Endodermal cell (in vitro differentiated cells): Measurements from ENCODE around the gene LHPP. TPM values are rescaled to one million over a fixed set of nuclear protein-coding genes. Genes with fewer than 3 reads are reported as not detected.
"Not testable (repeated sequence)": the region's sequence is repeated elsewhere in the genome, so short reads cannot be mapped to it uniquely, and the experiment has no call there.

Experiments
- DNase-seq: peaks from one replicate; pipeline ENCODE4 v3.0.0-alpha.2; 2017
- H3K27ac ChIP-seq: 2 replicates; pipeline ENCODE4 v1.5.1; 2013; ENCODE audit warnings: mild to moderate bottlenecking, low read depth, low read length, moderate library complexity
- H3K27me3 ChIP-seq: 2 replicates; pipeline ENCODE4 v1.6.1; 2013; ENCODE audit warnings: mild to moderate bottlenecking, low read length, moderate library complexity; ENCODE audit not compliant: insufficient read depth, control insufficient read depth, poor library complexity, severe bottlenecking
- H3K36me3 ChIP-seq: 2 replicates; pipeline ENCODE4 v1.7.0; 2013; ENCODE audit warnings: mild to moderate bottlenecking, low read length, moderate library complexity; ENCODE audit not compliant: control insufficient read depth, insufficient read depth
- H3K4me1 ChIP-seq: one replicate; pipeline ENCODE4 v1.7.0; 2013; ENCODE audit warnings: low read length; ENCODE audit not compliant: control insufficient read depth, insufficient read depth
- H3K4me3 ChIP-seq: 2 replicates; pipeline ENCODE4 v1.5.1; 2013; ENCODE audit warnings: mild to moderate bottlenecking, low read length, moderate library complexity
- H3K9ac ChIP-seq: 2 replicates; pipeline ENCODE4 v1.6.1; 2013; ENCODE audit warnings: mild to moderate bottlenecking, low read length, moderate library complexity; ENCODE audit not compliant: poor library complexity, severe bottlenecking; ENCODE audit errors: extremely low read depth
- H3K9me3 ChIP-seq: 2 replicates; pipeline ENCODE4 v1.6.1; 2013; ENCODE audit warnings: mild to moderate bottlenecking, low read length, moderate library complexity; ENCODE audit not compliant: control insufficient read depth
- H3K27ac Mint-ChIP-seq: 2 replicates; pipeline ENCODE4 v1.8.0; 2020; ENCODE audit warnings: mixed read lengths
- H3K27me3 Mint-ChIP-seq: 2 replicates; pipeline ENCODE4 v1.8.0; 2021; ENCODE audit warnings: mild to moderate bottlenecking, mixed read lengths; ENCODE audit not compliant: insufficient read depth
- H3K36me3 Mint-ChIP-seq: 2 replicates; pipeline ENCODE4 v1.8.0; 2020; ENCODE audit warnings: low read depth, mixed read lengths
- H3K4me1 Mint-ChIP-seq: 2 replicates; pipeline ENCODE4 v1.8.0; 2020; ENCODE audit warnings: mixed read lengths
- H3K4me3 Mint-ChIP-seq: 2 replicates; pipeline ENCODE4 v1.8.0; 2020; ENCODE audit warnings: mild to moderate bottlenecking, moderate library complexity, mixed read lengths
- H3K9me3 Mint-ChIP-seq: 2 replicates; pipeline ENCODE4 v1.8.0; 2020; ENCODE audit warnings: mild to moderate bottlenecking, mixed read lengths
- CTCF ChIP-seq: fragments of 200-600 bp; sonication (generic); conservative IDR thresholded peaks from 2 replicates; pipeline ENCODE4 v1.5.0; 2021; ENCODE audit warnings: antibody characterized with exemption, mild to moderate bottlenecking
- WGBS, 2 experiments: methylation state at CpG; one replicate each; pipeline versions ENCODE4 v1.1.5 to v1.1.7; 2013; ENCODE audit warnings: missing lambda C conversion rate in 2 of 2, mixed read lengths in 1 of 2; ENCODE audit not compliant: insufficient coverage in 1 of 2, insufficient read length in 1 of 2; 5-methylcytosine and 5-hydroxymethylcytosine counted together
- total RNA-seq, 2 donors: library from RNA; stranded (reverse); fragmentation: NEBNext Ultra II Directional in 1 of 2; extraction: Animal tissue kit (Norgen Biotek cat#: 25700) in 1 of 2; gene quantifications; 2 replicates in 1 of 2; 3 replicates in 1 of 2; pipeline ENCODE4 v1.2.1, GENCODE V29; 2021

The LHPP gene
- total RNA-seq, 2 donors from 2014 or later, result 23.3 to 24.8 TPM

- Histone ChIP-seq H3K4me3 (no peak overlapping the region), H3K9me3 (no peaks in the 10 kb centered on the region), H3K36me3 (no peaks in the 10 kb centered on the region), H3K27me3 (no peaks in the 10 kb centered on the region), H3K4me1 (no peaks in the 10 kb centered on the region), H3K9ac (no peak overlapping the region), H3K27ac (no peak overlapping the region)
- DNase-seq, result no peak
- H3K9me3 Mint-ChIP-seq, result no peaks in the 10 kb centered on the region
- no peak overlapping the region for H3K4me3 Mint-ChIP-seq
- TF ChIP-seq CTCF, result no peak
- WGBS, 2 experiments, result 92 to 98% methylated on average over 8 to 14 of the region's 14 CpGs
- H3K27ac Mint-ChIP-seq, result no peak overlapping the region
- no peaks in the 10 kb centered on the region for H3K36me3 Mint-ChIP-seq
- H3K27me3 Mint-ChIP-seq, result no peaks in the 10 kb centered on the region
- no peaks in the 10 kb centered on the region for H3K4me1 Mint-ChIP-seq
Observed at GRCh38 chr10:124608093-124608721, 146.6 kb downstream of the LHPP start.

GRCh38 chr10:124609698-124610097 lies 148.1 kb downstream of the LHPP start:
- no peak for TF ChIP-seq CTCF
- H3K27me3 ChIP-seq, result no peaks in the 10 kb centered on the region
- no peaks in the 10 kb centered on the region for H3K36me3 ChIP-seq
- H3K4me1 ChIP-seq, result no peaks in the 10 kb centered on the region
- H3K27ac ChIP-seq, result no peak overlapping the region
- H3K27me3 Mint-ChIP-seq, result no peaks in the 10 kb centered on the region
- no peaks in the 10 kb centered on the region for H3K4me1 Mint-ChIP-seq
- DNase-seq, result no peak
- H3K4me3 Mint-ChIP-seq, result no peak overlapping the region
- H3K36me3 Mint-ChIP-seq, result no peaks in the 10 kb centered on the region
- no peak overlapping the region for H3K4me3 ChIP-seq
- no peaks in the 10 kb centered on the region for H3K9me3 ChIP-seq
- H3K27ac Mint-ChIP-seq, result no peak overlapping the region
- no peaks in the 10 kb centered on the region for H3K9me3 Mint-ChIP-seq
- 94% methylated on average over 9 to 11 of the region's 11 CpGs for WGBS, 2 experiments
- H3K9ac ChIP-seq, result no peak overlapping the region

GRCh38 chr10:124610186-124610585 lies 148.6 kb downstream of the LHPP start:
- H3K27ac Mint-ChIP-seq, H3K4me3 ChIP-seq, H3K9me3 Mint-ChIP-seq, H3K36me3 ChIP-seq, H3K27me3 Mint-ChIP-seq, DNase-seq, H3K9ac ChIP-seq, H3K27ac ChIP-seq, H3K9me3 ChIP-seq, H3K4me1 Mint-ChIP-seq, H3K36me3 Mint-ChIP-seq, H3K4me3 Mint-ChIP-seq, H3K4me1 ChIP-seq, H3K27me3 ChIP-seq: not testable (repeated sequence)
- WGBS, 2 experiments, result 96 to 100% methylated on average over 2 to 7 of the region's 19 CpGs

GRCh38 chr10:124610851-124611250 lies 149.2 kb downstream of the LHPP start:
- not testable (repeated sequence) for H3K4me1 Mint-ChIP-seq, H3K4me3 ChIP-seq, H3K9ac ChIP-seq, H3K27me3 ChIP-seq, H3K27ac Mint-ChIP-seq, H3K27me3 Mint-ChIP-seq, H3K9me3 ChIP-seq, H3K36me3 Mint-ChIP-seq, H3K27ac ChIP-seq, H3K9me3 Mint-ChIP-seq, H3K4me3 Mint-ChIP-seq, DNase-seq, H3K36me3 ChIP-seq, H3K4me1 ChIP-seq
- 94 to 95% methylated on average over 4 to 7 of the region's 17 CpGs for WGBS, 2 experiments
